Natural killer cell treated with Interleukin-12 subunit alpha and Interleukin-12 subunit beta and Interleukin-15 and Interleukin-18, amount 100 ng/mL, for 72 hours (primary cell): ENCODE data around the gene COA7. TPM values are rescaled to one million over a fixed set of nuclear protein-coding genes. Genes with fewer than 3 reads are reported as not detected.
A peak's percentile ranks its signal among the peaks of the same experiment; 100 is the strongest.
"Not testable (repeated sequence)": the region's sequence is repeated elsewhere in the genome, so short reads cannot be mapped to it uniquely, and the experiment has no call there.

Experiments
- ATAC-seq, 2 donors: fragments of 150-1000 bp; cut with Tn5 transposase in 1 of 2; sonication (Bioruptor Pico), chemical (Tn5 transposase) in 1 of 2; 2 replicates each; pipeline ENCODE4 v1.10.0; 2021
- DNase-seq: peaks from one replicate; pipeline ENCODE4 v3.0.0; 2022; ENCODE audit warnings: low spot score
- H3K27ac Mint-ChIP-seq, 2 donors: 1 replicate in 1 of 2; 2 replicates in 1 of 2; pipeline ENCODE4 v1.8.0; 2022; ENCODE audit warnings: mixed read lengths in 2 of 2, mild to moderate bottlenecking in 1 of 2, moderate library complexity in 1 of 2
- H3K27me3 Mint-ChIP-seq, 2 donors: 1 replicate in 1 of 2; 2 replicates in 1 of 2; pipeline ENCODE4 v1.8.0; 2022; ENCODE audit warnings: mixed read lengths in 2 of 2
- H3K36me3 Mint-ChIP-seq: one replicate; pipeline ENCODE4 v1.8.0; 2022; ENCODE audit warnings: mixed read lengths
- H3K4me1 Mint-ChIP-seq, 2 donors: 1 replicate in 1 of 2; 2 replicates in 1 of 2; pipeline ENCODE4 v1.8.0; 2022; ENCODE audit warnings: low read depth in 2 of 2, mixed read lengths in 2 of 2, mild to moderate bottlenecking in 1 of 2
- H3K4me3 Mint-ChIP-seq: one replicate; pipeline ENCODE4 v1.8.0; 2022; ENCODE audit warnings: mixed read lengths
- H3K9me3 Mint-ChIP-seq: 2 replicates; pipeline ENCODE4 v1.8.0; 2022; ENCODE audit warnings: mixed read lengths
- total RNA-seq, 2 donors: library from RNA; stranded (reverse); gene quantifications; one replicate each; pipeline ENCODE4 v1.2.3, GENCODE V29; 2022

The COA7 gene
- total RNA-seq, 2 donors from 2014 or later: 18.8 to 39.9 TPM

- Mint-ChIP-seq H3K4me3 (no peak overlapping the region), H3K27ac (no peak overlapping the region), H3K9me3 (no peaks in the 10 kb centered on the region), H3K27me3 (no peaks in the 10 kb centered on the region), H3K36me3 (peaks cover 9% of the 10 kb centered on the region), H3K4me1 (peaks cover 17 to 18% of the 10 kb centered on the region in 2 donors)
- DNase-seq (no peak), ATAC-seq (no peak)
Measured at GRCh38 chr1:52686830-52687229, 11.3 kb downstream of the COA7 start.

- DNase-seq (peak; percentile 74), ATAC-seq (peak; percentile 90)
- not testable (repeated sequence) for H3K9me3 Mint-ChIP-seq, H3K27me3 Mint-ChIP-seq, H3K4me3 Mint-ChIP-seq, H3K36me3 Mint-ChIP-seq
- H3K4me1 Mint-ChIP-seq: peaks cover 17 to 18% of the 10 kb centered on the region in 2 donors
- H3K27ac Mint-ChIP-seq: peak overlapping the region; percentile 54 to 62
Measured at GRCh38 chr1:52686261-52686751, 11.8 kb downstream of the COA7 start.

GRCh38 chr1:52684545-52684944 is 13.6 kb downstream of the COA7 start:
- Mint-ChIP-seq H3K36me3 (peaks cover 8% of the 10 kb centered on the region), H3K27me3 (no peaks in the 10 kb centered on the region), H3K27ac (no peak overlapping the region), H3K4me3 (no peak overlapping the region), H3K9me3 (no peaks in the 10 kb centered on the region), H3K4me1 (peaks cover 18 to 19% of the 10 kb centered on the region in 2 donors)
- ATAC-seq (no peak), DNase-seq (no peak)

- DNase-seq (no peak), ATAC-seq (peak in 1 of 2 donors; percentile 44)
- H3K27me3 Mint-ChIP-seq: no peaks in the 10 kb centered on the region
- H3K36me3 Mint-ChIP-seq: peaks cover 8% of the 10 kb centered on the region
- peak overlapping the region in 1 of 2 donors; percentile 29 for H3K27ac Mint-ChIP-seq
- no peak overlapping the region for H3K4me3 Mint-ChIP-seq
- no peaks in the 10 kb centered on the region for H3K9me3 Mint-ChIP-seq
- H3K4me1 Mint-ChIP-seq: peaks cover 18 to 23% of the 10 kb centered on the region in 2 donors
Measured at GRCh38 chr1:52683367-52683940, 14.7 kb downstream of the COA7 start.

- no peak overlapping the region for H3K27ac Mint-ChIP-seq
- no peak for ATAC-seq
Measured at GRCh38 chr1:52681136-52681535, 17.0 kb downstream of the COA7 start.

GRCh38 chr1:52680353-52680752 is 17.8 kb downstream of the COA7 start:
- peaks cover 11 to 17% of the 10 kb centered on the region in 2 donors for H3K4me1 Mint-ChIP-seq
- no peaks in the 10 kb centered on the region for H3K36me3 Mint-ChIP-seq
- no peak overlapping the region for H3K4me3 Mint-ChIP-seq
- H3K27me3 Mint-ChIP-seq: no peaks in the 10 kb centered on the region
- DNase-seq: no peak
- no peak for ATAC-seq
- no peak overlapping the region for H3K27ac Mint-ChIP-seq
- no peaks in the 10 kb centered on the region for H3K9me3 Mint-ChIP-seq

More at GRCh38 chr1:52681136-52681535, 17.0 kb downstream of the COA7 start:
- no peak overlapping the region for H3K4me3 Mint-ChIP-seq
- no peaks in the 10 kb centered on the region for H3K27me3 Mint-ChIP-seq
- no peak for DNase-seq
- H3K4me1 Mint-ChIP-seq: peaks cover 14 to 19% of the 10 kb centered on the region in 2 donors
- no peaks in the 10 kb centered on the region for H3K36me3 Mint-ChIP-seq
- no peaks in the 10 kb centered on the region for H3K9me3 Mint-ChIP-seq

- no peaks in the 10 kb centered on the region for H3K27me3 Mint-ChIP-seq
- no peaks in the 10 kb centered on the region for H3K9me3 Mint-ChIP-seq
Measured at GRCh38 chr1:52679498-52679897, 18.6 kb downstream of the COA7 start.

GRCh38 chr1:52679048-52679447 is 19.1 kb downstream of the COA7 start:
- Mint-ChIP-seq H3K9me3 (no peaks in the 10 kb centered on the region), H3K27me3 (no peaks in the 10 kb centered on the region), H3K36me3 (no peaks in the 10 kb centered on the region), H3K4me1 (peaks cover 10 to 21% of the 10 kb centered on the region in 2 donors), H3K27ac (peak overlapping the region in 1 of 2 donors; percentile 39), H3K4me3 (no peak overlapping the region)
- DNase-seq (no peak), ATAC-seq (no peak)

More at GRCh38 chr1:52679498-52679897, 18.6 kb downstream of the COA7 start:
- Mint-ChIP-seq H3K36me3 (no peaks in the 10 kb centered on the region), H3K4me1 (peaks cover 11 to 22% of the 10 kb centered on the region in 2 donors), H3K27ac (peak overlapping the region in 1 of 2 donors; percentile 39), H3K4me3 (no peak overlapping the region)
- ATAC-seq (no peak), DNase-seq (no peak)

- H3K4me3 Mint-ChIP-seq: no peak overlapping the region
- H3K9me3 Mint-ChIP-seq: no peaks in the 10 kb centered on the region
- no peak for ATAC-seq
- H3K36me3 Mint-ChIP-seq: no peaks in the 10 kb centered on the region
- H3K4me1 Mint-ChIP-seq: peaks cover 0 to 10% of the 10 kb centered on the region in 2 donors
- no peak overlapping the region for H3K27ac Mint-ChIP-seq
- DNase-seq: no peak
- no peaks in the 10 kb centered on the region for H3K27me3 Mint-ChIP-seq
Measured at GRCh38 chr1:52677076-52677806, 20.9 kb downstream of the COA7 start.

GRCh38 chr1:52676249-52676903 is 21.8 kb downstream of the COA7 start:
- DNase-seq (no peak), ATAC-seq (no peak)
- Mint-ChIP-seq H3K36me3 (no peaks in the 10 kb centered on the region), H3K4me3 (no peak overlapping the region), H3K9me3 (no peaks in the 10 kb centered on the region), H3K27ac (no peak overlapping the region), H3K27me3 (no peaks in the 10 kb centered on the region), H3K4me1 (peaks cover 0 to 10% of the 10 kb centered on the region in 2 donors)

- peaks cover 0 to 8% of the 10 kb centered on the region in 2 donors for H3K4me1 Mint-ChIP-seq
- DNase-seq: no peak
Measured at GRCh38 chr1:52674497-52675384, 23.4 kb downstream of the COA7 start.

GRCh38 chr1:52673513-52673912 is 24.6 kb downstream of the COA7 start:
- DNase-seq (no peak), ATAC-seq (no peak)
- H3K27me3 Mint-ChIP-seq: no peaks in the 10 kb centered on the region
- no peak overlapping the region for H3K27ac Mint-ChIP-seq
- H3K36me3 Mint-ChIP-seq: no peaks in the 10 kb centered on the region
- no peak overlapping the region for H3K4me3 Mint-ChIP-seq
- no peaks in the 10 kb centered on the region for H3K9me3 Mint-ChIP-seq
- H3K4me1 Mint-ChIP-seq: peaks cover 0 to 5% of the 10 kb centered on the region in 2 donors

More at GRCh38 chr1:52674497-52675384, 23.4 kb downstream of the COA7 start:
- no peaks in the 10 kb centered on the region for H3K9me3 Mint-ChIP-seq
- peak overlapping the region in 1 of 2 donors; percentile 45 for H3K27ac Mint-ChIP-seq
- H3K27me3 Mint-ChIP-seq: no peaks in the 10 kb centered on the region
- H3K4me3 Mint-ChIP-seq: no peak overlapping the region
- ATAC-seq: peak in 1 of 2 donors; percentile 56
- H3K36me3 Mint-ChIP-seq: no peaks in the 10 kb centered on the region

- no peak overlapping the region for H3K27ac Mint-ChIP-seq
Measured at GRCh38 chr1:52672946-52673345, 25.2 kb downstream of the COA7 start.

More at GRCh38 chr1:52672946-52673345, 25.2 kb downstream of the COA7 start:
- H3K9me3 Mint-ChIP-seq: no peaks in the 10 kb centered on the region
- no peak overlapping the region for H3K4me3 Mint-ChIP-seq
- H3K36me3 Mint-ChIP-seq: no peaks in the 10 kb centered on the region
- no peak for ATAC-seq
- peaks cover 0 to 5% of the 10 kb centered on the region in 2 donors for H3K4me1 Mint-ChIP-seq
- DNase-seq: no peak
- H3K27me3 Mint-ChIP-seq: no peaks in the 10 kb centered on the region
